Ramos (cell line): ENCODE data around the gene SP7.

Source experiments
- in situ Hi-C: fragments of 300-500 bp; cut with MboI; formaldehyde crosslinking; loops from one replicate; pipeline ENCODE4 v1.14.3; 2022; ENCODE audit warnings: low sequenced_read_pairs; ENCODE audit not compliant: unreplicated experiment

Gene SP7

GRCh38 chr12:53286448-53286847, 49.7 kb downstream of the SP7 start:
- in situ Hi-C loops: loop anchor here (5.0 kb wide), 1 partner anchor 124 kb away; no protein-coding TSS in a partner anchor

GRCh38 chr12:53279888-53280498, 56.2 kb downstream of the SP7 start:
- in situ Hi-C loops: no loop called here

GRCh38 chr12:53279283-53279869, 56.8 kb downstream of the SP7 start:
- in situ Hi-C loops: no loop called here

GRCh38 chr12:53277981-53278380, 58.2 kb downstream of the SP7 start:
- in situ Hi-C loops: no loop called here
